ENCODE measurements around the gene CAMK2D.

The CAMK2D gene

DNA sequence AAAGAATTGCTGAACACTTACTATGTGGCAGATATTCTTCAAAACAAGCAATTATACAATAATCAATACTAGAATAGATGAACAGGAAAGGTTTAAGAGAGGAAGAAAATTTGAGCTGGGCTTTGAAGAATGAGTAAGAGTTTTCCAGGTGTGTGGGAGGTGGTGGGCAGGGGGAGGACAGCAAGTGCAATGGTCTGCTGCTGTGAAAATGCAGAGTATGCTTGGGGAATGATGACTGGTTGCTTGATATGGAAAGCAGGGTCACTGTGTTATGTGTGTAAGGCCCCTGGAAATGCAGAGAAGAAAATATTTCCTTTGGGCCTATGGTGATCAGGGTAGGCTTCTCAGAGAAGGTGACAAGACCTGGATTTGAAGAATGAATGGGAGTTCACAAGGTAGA, 300.3 kb downstream of the CAMK2D start:
- no peak for DNase-seq

DNA sequence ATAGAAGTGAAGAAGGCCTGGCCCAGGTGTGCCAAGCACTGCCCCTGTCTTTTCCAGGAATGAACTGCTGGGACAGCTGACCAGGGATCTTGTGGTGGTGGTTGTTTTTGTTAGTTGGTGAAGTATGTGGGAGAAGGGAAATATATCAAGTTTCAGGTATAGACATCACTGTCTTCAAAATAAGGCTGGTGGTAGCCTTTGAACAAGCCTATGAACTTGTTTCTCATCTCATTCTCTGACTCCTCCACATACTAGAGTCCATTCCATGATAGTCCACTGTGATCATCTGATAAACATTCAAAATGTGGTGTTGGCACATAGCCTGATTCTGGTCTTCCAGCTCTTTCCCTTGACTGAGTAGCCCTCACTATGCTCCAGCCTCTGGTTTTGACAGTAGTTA, 303.7 kb downstream of the CAMK2D start:
- no peak for DNase-seq

DNA sequence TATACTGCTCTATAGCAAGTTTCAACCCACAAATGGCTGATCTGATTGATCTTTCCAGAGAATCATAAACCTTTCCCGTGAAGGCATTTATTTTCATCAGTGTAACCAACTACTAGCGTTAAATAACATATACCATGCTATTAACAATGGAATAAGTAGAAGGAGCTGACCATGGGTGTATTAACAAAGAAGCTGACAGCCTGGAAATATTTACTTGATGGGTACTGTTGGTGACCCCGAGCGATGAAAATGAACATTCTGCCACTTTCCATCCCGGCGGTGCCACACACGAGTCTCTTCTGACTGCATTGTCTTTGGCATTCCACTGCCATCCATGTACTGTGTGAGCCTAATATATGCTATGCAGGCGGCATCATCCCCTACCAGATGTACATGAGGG, 304.4 kb downstream of the CAMK2D start:
- no peak for DNase-seq

DNA sequence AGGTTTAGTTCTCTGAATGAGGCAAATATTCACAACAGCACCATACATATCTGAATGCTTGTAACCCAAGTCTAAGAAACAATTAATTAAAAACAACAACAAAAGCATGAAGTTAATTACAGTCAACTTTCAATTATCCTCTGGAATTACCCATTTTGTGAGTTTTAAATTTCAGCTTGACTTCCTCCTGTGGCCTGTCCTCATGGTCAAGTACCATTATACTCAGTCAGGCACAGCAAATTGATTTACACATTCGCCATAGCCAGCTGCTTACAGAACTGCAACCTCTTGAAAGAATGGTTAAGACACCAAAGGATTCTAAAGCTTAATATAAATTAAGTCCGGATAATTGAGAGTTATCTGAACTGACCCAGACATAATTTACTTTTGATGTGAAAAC, 306.5 kb downstream of the CAMK2D start:
- no peak for DNase-seq

DNA sequence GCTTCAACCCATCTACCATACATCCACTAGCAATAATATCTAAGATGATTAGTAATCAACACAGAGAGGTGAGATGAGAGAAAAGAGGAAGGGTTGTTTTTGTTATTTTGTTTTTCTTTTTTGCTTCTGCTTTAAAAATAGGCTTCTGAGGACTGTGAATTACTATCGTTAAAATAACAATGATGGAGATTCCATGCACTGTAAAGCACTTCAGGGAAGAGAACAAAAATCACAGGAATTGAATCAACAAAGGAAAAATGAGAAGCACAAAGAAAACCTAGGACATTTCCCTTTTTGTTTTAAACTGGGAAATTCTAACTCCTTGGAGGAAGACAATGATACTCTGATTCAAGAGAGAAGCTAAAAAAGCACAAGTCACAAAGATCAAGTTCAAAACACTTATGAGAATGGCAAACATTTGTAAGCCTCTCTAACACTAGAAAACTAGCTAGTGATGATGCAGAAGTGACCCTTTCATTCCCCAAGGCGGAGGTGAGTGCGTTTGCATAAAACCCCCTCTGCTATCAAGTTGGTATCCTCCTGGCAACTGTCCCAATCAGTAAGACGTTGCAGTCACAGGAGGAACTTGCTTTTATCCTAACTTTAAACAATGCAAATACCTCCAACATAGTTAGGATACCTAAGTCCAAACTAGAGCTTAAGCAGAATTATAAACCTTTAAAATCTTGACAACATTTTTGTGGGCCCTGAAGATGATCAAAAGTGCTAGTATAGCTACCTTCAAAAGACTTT, 308.5 kb downstream of the CAMK2D start:
- DNase-seq, result no peak

DNA sequence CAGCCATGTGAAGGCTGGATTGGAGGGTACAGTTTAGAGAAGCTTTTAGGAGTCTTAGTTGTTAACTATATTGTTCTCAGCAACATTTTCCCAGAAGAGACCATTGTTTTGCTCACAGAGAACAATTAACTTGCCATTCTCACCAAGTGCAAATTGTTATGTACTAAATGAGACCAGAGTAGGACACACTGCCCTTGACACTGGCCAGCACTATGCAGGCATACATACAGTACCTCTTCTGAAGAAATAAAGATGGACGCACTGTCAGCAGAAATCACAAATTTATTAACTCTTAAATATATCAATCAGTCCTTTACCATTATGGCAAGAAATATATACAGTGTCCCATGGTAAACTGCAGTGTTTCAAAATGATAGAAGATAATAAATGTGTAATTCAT, 309.4 kb downstream of the CAMK2D start:
- DNase-seq, result no peak

DNA sequence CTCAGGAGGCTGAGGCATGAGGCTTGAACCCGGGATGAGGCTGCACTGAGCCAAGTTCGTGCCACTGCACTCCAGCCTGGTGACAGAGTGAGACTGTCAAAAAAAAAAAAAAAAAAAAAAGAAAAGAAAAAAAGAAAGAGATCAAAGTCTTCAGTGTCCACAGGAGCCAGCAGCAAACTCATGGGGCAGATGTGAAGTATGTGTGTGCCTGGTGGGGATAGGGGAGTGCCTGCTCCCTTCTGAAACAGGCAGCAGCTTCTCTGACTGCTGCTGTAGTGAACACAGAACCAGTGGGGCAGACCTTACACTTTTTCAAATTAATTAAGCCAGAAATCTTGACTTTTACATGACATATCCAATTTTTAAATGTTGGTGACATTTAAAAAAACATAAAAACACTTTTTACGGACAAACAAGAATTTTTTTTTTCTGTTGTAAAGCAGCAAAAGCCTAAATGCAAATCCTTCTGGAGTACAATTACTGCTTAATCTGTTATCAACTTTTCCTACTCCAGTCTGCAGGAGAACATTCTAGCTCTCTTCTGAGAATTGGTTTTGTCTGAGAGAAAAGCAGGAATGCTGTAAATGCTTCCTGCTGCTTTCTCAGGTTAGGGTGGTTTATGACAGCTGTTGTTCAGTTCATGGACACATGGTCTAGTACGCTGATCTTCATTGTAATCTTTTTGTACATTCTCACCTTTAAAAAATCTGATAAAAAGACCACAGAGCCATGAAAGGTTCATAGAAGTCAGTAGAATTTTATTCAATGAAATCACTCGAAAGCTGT, 311.1 kb downstream of the CAMK2D start:
- DNase-seq, result no peak

DNA sequence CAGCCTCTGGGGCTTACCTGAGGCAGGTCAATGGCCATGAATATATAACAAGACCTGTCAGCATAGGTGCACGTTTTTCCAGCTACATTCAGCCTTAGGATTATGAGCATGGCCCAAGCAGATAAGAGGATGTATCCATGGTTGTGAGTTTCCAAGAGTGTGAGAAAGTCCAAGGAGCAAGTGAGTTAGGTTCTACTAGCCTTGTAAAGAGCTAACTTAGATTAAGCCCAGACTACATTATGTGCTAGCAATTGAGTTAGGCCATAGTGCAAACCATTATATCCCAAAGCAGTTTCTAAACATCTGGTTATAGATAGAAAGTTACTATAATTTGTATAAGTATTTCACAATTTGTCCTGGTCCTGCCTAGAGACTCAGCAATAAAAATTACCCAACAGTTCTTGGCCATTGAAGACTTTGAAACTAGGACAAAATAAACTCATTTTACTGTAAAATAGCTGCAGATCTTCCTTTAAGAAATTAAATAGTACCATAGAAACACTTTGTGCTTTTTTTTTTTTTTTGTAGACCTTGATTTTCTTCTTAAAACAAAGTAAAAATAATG, 312.0 kb downstream of the CAMK2D start:
- DNase-seq, result no peak

DNA sequence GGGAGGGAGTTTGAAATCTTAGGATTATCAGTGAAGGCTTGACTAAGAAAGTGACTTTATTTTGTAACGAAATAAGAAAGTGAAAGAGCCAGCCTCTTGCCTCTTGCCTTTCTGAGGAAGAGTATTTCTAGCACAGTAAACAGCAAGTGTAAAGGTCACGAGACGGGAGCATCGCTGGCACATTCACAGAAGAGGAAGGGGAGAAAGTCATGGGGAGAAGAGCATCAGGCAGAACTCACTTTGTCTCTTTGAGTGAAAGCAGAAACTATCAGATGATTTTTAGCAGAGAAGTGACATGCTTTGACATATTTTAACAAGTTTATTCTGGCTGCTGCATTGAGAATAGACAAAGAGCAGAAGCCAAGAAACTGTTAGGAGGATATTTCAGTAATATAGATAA, 313.8 kb downstream of the CAMK2D start:
- no peak for DNase-seq

DNA sequence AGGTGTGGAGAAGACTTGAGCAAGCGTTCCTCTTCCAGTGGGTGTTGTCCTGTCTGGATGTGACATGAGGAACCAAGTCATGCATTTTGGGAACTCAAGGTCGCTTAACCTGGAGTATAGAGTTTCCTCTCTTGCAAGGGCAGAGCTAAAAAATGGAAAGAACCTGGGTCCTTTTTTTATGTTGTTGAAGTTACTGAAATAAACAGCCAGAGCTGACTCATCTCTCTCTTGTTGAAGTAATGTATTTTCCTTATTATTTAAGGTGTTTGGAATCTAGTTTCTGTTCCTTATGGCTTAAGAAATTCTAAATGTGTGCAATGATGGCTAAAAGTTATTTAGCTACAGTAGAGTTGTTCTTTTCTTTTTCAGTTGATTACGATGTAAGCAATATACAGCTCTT, 314.5 kb downstream of the CAMK2D start:
- DNase-seq, result no peak

DNA sequence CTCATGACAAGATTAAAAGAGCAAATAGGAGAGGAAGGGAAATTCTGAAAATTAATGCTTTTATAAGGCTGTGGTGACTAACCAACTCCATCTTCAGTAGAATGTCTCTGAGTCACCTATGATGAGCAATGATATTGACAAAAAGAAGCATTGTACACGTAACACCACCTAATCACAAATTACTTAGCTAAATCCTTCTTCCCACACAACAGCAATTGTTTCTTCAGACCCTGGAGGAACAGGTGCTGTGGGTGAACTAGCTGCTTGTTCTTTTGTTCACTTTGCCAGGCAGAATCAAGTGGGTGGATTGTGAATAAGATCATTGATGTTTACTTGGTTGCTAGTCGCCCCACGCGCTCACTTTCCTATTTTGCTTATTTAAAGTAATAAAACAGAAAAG, 315.5 kb downstream of the CAMK2D start:
- no peak for DNase-seq

DNA sequence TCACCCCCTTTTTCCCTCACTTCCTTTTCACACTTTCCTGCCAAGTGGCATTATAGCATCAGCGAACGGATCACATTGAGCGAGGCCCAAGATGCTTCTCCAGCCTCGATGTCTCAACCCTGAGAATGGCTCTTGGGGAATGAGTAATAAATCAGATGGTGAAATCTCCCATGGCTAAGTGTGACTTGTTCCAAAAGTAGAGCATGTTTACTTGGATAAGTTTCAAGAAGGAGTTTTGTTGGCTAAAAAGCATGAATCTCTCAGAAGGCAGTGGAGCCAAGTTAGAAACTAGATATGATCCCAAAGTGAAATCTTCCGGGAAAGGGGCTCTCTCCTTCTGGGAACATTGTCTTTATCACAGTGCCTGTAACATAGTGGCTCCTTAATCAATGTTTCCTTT, 316.3 kb downstream of the CAMK2D start:
- DNase-seq, result no peak

DNA sequence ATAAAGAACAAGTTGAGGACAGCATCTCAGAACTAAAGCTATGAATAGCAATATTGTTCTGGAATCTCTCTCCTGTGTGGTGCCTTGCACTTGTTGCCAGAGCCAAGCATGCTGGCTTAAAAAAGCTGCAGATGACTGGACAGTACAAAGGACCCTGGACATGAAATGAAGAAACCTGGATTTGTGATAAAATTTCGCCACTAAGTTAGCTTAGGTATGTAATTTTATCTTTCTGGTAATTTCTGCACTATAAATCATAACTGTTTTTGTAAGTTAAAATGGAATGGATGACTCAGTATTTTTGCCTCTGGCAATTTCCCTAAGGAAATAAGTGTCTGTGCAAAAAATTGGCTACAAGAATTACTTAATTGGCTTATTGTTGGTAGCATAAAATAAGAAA, 317.2 kb downstream of the CAMK2D start:
- no peak for DNase-seq

DNA sequence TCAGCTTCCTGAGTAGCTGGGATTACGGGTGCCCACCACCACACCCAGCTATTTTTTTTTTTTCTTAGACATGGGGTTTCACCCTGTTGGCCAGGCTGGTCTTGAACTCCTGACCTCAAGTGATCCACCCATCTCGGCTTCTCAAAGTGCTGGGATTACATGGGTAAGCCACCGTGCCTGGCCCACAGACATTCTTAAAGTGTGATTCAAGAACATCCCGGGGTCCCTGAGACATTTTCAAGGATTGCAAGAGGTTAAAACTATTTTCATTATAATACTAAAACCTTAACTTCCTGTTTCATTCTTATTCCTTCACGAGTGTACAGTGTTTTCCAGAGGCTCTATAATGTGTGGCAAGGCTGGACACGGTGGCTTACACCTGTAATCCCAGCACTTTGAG, 318.7 kb downstream of the CAMK2D start:
- DNase-seq, result no peak

DNA sequence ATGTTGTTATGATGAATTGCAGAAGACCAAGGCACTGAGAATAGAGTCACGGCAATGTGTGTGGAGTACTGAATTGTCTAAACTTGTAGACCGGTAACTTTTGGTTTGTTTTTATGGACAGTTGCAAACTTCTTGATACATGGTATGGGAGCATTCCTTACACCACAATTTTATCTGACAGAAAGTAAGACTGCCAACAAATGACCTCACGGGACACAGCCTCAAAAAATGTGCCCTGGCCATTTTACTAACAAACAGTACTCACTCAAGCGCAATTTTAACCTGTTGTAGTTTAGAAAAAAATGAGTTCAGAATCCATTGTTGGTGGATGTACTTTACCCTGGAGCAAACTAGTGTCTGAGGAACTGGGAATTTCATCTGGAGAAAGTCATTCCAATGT, 321.2 kb downstream of the CAMK2D start:
- DNase-seq, result no peak

DNA sequence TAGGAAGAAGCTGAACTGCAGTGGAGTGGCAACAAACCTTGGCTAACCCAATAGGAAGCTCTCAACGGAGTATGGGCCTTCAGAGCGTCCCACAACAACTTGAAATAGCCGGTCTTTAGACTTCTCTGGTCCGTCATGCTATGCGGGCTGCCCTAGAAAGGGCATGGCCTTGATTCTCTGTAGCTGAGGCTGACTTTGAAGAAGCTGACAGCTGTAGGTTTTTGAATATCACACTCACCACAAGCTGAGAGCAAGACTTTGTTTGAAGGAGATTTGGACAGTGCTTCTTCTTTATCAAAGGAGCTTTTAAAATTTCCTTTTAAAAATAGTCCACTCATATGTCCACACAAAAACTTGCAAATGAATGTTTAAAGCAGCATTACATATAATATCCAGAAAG, 322.9 kb downstream of the CAMK2D start:
- DNase-seq, result no peak

DNA sequence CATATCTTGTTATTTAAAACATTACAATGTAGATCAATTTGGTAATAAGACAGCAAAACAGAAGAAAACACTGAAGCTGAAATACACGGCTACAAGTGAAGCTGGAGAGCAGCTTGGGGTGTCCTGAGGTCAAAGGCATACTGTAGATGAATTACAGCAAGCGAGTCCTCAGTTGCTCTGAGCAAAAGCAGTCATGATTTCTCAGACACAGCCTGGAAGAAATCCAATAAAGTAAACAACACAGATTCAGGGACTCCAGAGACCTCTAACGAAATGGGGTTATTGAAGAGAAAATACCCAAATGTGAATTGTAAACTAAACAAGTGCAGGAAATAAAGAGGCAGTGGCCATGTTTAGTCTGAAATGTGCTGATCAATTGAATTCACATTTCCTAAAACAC, 324.4 kb downstream of the CAMK2D start:
- no peak for DNase-seq

DNA sequence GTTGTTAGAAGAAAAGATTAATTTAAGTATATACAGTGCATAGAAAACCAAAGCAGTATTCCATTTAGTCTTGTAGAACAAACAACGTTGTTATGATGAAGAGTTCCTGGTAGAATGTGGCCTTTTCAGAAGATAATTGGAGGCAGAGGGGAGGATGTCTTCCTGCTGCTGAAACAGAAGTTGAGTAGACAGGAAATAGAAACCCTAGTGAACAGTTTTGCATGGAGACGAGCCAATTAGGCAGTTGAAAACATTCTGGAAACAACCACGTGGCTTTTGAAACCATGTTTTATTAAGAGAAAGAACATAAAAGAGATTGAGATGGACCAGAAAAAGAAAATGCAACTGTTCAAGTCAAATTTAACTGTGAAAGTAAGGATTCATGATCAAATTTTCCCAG, 325.2 kb downstream of the CAMK2D start:
- DNase-seq, result no peak

DNA sequence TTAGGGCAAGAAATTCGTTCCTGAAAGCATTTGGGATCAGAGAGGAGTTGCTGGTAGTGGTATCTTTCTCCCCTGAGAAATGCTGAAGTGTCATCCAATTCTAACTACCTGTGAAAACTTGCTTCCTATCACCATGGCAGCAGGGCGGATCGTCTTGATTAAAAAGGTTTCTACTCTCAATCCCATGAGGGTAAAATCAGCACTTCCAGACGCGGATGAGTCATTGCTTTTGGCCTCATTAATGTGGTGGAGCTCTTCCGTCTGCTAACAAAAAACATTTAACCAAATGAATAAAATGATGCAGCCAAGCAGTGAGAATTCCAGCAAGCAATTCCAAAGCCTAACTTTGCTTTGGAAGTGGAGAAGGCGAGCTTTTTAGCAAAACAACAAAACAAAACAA, 325.6 kb downstream of the CAMK2D start:
- DNase-seq, result no peak

DNA sequence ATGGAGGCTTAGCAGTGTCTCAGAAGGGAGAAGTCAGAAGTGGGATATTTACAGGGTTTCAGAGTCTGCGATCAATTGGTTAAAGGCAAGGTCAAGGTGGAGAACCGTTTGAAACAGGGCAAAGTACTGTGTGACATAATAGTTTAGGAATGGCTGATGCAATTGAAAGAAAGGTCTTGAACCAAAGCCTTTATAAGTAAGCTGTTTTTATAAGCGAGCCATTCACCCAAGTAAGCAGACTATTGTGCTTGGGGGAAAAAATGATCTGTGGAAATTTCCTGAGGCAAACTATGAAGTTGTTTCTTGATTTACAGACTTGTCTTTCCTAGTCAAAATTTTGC, 327.3 kb downstream of the CAMK2D start:
- DNase-seq, result no peak

DNA sequence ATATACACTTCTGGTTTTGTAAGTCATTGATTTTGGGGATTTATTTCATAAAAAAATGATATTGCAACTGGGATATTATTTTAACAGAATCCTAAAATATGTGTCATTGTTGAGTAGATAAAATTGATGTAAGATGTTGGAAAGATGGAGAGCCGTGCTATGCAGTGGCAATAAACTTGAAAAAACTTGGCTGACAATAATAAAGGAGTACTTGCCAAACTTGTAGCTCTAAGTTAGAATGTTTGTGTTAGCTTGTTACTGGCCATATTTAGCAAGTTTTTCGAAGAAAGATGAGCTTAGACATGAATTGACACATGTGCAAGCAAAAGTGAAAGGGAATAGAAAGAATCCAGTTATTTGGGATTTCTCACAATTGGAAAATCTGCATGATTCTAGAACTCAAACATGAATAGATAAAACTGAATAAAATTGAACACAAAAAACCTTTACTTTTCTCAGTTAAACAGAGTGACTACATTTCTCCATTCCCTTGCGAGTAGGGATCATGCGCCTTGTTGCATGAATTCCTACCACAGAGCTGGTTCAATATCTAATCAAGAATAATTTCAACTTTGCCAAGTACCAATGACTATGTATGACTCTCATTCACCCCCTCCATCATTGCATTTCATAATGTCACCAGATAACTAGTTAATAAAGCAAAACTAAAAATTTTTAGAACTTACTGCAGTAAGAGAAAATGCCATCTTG, 327.8 kb downstream of the CAMK2D start:
- no peak for DNase-seq

DNA sequence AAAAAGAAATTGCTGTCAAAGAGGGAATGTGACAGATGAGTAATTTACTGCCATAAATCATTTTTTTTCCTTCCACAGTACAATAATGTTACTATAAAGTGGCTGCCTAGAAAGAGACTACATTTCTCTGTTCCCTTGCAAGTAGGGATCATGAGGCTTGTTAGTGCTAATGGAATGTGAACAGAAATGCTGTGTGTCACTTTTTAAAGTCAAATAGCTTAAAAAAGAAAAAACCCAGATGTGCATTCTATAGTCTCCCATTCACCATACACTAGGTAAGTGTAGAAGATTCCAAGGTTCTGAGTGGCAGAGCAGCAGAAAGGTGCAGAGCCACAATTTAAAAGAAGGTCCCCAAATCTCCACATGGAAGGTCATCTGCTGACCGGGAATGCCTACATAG, 328.4 kb downstream of the CAMK2D start:
- no peak for DNase-seq

DNA sequence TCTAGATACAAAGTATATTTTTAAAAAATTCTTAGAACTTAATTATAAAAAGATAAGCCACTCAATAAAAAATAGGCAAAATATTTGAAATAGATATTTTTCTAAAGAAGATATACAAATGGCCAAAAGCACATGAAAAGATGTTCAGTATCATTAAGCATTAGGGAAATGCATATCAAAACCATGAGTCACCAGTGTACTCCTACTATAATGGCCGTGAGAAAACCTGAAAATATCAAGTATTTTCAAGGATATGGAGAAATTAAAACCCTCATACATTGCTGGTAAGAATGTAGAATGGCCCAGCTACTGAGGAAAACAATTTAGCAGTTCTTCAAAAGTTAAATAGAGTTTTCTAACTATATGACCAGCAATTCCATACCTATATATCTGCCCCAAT, 337.9 kb downstream of the CAMK2D start:
- no peak for DNase-seq

DNA sequence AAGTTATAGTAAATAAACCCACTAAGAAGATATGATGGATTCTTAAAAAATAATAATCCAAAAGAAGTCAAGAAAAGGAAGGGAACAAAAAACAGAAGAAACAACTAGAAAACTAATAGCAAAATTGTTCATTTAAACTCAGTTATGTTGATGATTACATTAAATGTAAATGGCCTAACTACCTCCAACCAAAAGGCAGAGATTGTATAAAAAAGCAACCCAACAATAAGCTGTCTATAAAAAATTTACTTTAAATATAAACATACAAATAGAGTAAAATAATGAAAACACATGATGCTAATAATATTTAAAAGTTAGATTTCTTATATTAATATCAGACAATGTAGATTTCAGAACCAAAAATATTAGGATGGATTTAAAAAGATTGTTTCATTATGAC, 340.6 kb downstream of the CAMK2D start:
- DNase-seq, result no peak

All from NCI-H2107 (cell line).